ENCODE data around the gene TMEM244. TPM values are rescaled to one million over a fixed set of nuclear protein-coding genes. Genes with fewer than 3 reads are reported as not detected.
"Not testable (repeated sequence)": the region's sequence is repeated elsewhere in the genome, so short reads cannot be mapped to it uniquely, and the experiment has no call there.

The TMEM244 gene
- total RNA-seq, 4 donors from 2014 or later = not detected

- Histone ChIP-seq H3K9me3 (no peaks in the 10 kb centered on the region), H3K27me3 (peaks cover 0 to 4% (median 0%) of the 10 kb centered on the region in 4 donors), H3K36me3 (no peaks in the 10 kb centered on the region), H3K27ac (no peak overlapping the region), H3K4me1 (no peaks in the 10 kb centered on the region), H3K4me3 (no peak overlapping the region)
- WGBS, 2 donors = 59 to 79% methylated on average over 2 of the region's 2 CpGs
- intact Hi-C loops (cut with DNase I) = no loop called here
- DNase-seq = no peak
- no peak for TF ChIP-seq CTCF (IDR thresholded peaks at IDR 0.05)
- no peak for TF ChIP-seq POLR2A (IDR thresholded peaks at IDR 0.05)
These were observed 42.9 kb downstream of the TMEM244 start for GRCh38 chr6:129818251-129818650.

GRCh38 chr6:129817821-129818220 is 43.3 kb downstream of the TMEM244 start:
- H3K27ac ChIP-seq = no peak overlapping the region
- WGBS, 2 donors = 73 to 80% methylated on average over 1 of the region's 1 CpG
- TF ChIP-seq CTCF (IDR thresholded peaks at IDR 0.05) = no peak
- no peak for TF ChIP-seq POLR2A (IDR thresholded peaks at IDR 0.05)
- intact Hi-C loops (cut with DNase I) = no loop called here
- no peak for DNase-seq
- H3K36me3 ChIP-seq = no peaks in the 10 kb centered on the region
- H3K9me3 ChIP-seq = no peaks in the 10 kb centered on the region
- H3K4me1 ChIP-seq = no peaks in the 10 kb centered on the region
- peaks cover 0 to 4% (median 0%) of the 10 kb centered on the region in 4 donors for H3K27me3 ChIP-seq
- H3K4me3 ChIP-seq = no peak overlapping the region

- intact Hi-C loops (cut with DNase I) = no loop called here
- TF ChIP-seq POLR2A (IDR thresholded peaks at IDR 0.05) (no peak), CTCF (IDR thresholded peaks at IDR 0.05) (no peak)
- WGBS, 2 donors = 77 to 89% methylated on average over 3 of the region's 3 CpGs
These were observed 43.8 kb downstream of the TMEM244 start for GRCh38 chr6:129817332-129817731.

GRCh38 chr6:129812145-129812777 is 48.9 kb downstream of the TMEM244 start:
- H3K4me1 ChIP-seq = no peaks in the 10 kb centered on the region
- 76 to 81% methylated on average over 2 of the region's 2 CpGs for WGBS, 2 donors

More at GRCh38 chr6:129817332-129817731, 43.8 kb downstream of the TMEM244 start:
- Histone ChIP-seq H3K9me3 (no peaks in the 10 kb centered on the region), H3K27me3 (peaks cover 0 to 4% (median 0%) of the 10 kb centered on the region in 4 donors), H3K4me3 (no peak overlapping the region), H3K36me3 (no peaks in the 10 kb centered on the region), H3K4me1 (no peaks in the 10 kb centered on the region), H3K27ac (no peak overlapping the region)
- no peak for DNase-seq

GRCh38 chr6:129807141-129807540 is 54.0 kb downstream of the TMEM244 start:
- H3K27me3 ChIP-seq; H3K27ac ChIP-seq; H3K4me1 ChIP-seq; H3K4me3 ChIP-seq; DNase-seq; H3K36me3 ChIP-seq; intact Hi-C loops (cut with DNase I); H3K9me3 ChIP-seq: not testable (repeated sequence)
- 62 to 79% methylated on average over 2 of the region's 2 CpGs for WGBS, 2 donors

More at GRCh38 chr6:129812145-129812777, 48.9 kb downstream of the TMEM244 start:
- DNase-seq = no peak
- no peak overlapping the region for H3K27ac ChIP-seq
- intact Hi-C loops (cut with DNase I) = no loop called here
- H3K27me3 ChIP-seq = no peaks in the 10 kb centered on the region
- no peaks in the 10 kb centered on the region for H3K36me3 ChIP-seq
- no peak for TF ChIP-seq CTCF (IDR thresholded peaks at IDR 0.05)
- no peak for TF ChIP-seq POLR2A (IDR thresholded peaks at IDR 0.05)
- H3K9me3 ChIP-seq = no peaks in the 10 kb centered on the region
- H3K4me3 ChIP-seq = no peak overlapping the region

- intact Hi-C loops (cut with DNase I); H3K4me3 ChIP-seq; H3K27ac ChIP-seq; DNase-seq; H3K27me3 ChIP-seq; H3K36me3 ChIP-seq; H3K4me1 ChIP-seq; H3K9me3 ChIP-seq: not testable (repeated sequence)
These were observed 58.2 kb downstream of the TMEM244 start for GRCh38 chr6:129802920-129803319.

All from esophagus squamous epithelium (tissue), 5 donors.